ENCODE data around the gene LGSN. TPM values are rescaled to one million over a fixed set of nuclear protein-coding genes. Genes with fewer than 3 reads are reported as not detected.

Gene LGSN
- total RNA-seq, 1 donor from 2014 or later = 0.38 TPM

GRCh38 chr6:63268574-63268973 is 51.2 kb downstream of the LGSN start:
- DNase-seq = no peak
- intact Hi-C loops (cut with DNase I) = no loop called here

DNA sequence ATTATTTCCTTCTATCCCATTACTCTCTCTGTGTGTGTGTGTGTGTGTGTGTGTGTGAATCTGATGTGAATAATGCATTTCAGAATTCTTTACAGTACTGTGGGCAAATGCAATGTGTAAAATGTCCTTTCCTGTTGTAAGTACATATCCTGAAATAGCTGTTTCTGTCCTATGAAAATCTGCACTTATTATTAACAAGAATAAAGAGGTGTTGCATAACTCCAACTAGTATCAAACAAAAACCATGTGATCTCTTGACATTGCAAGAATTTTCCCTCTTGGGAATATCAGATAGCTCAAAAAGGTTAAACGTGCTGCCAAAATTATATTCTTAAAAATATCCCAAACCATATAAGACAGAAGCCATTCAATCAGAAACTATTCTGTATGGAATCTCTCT is 52.0 kb downstream of the LGSN start:
- no peaks in the 10 kb centered on the region for H3K36me3 ChIP-seq
- no peaks in the 10 kb centered on the region for H3K9me3 ChIP-seq
- no peak for TF ChIP-seq CTCF (IDR thresholded peaks at IDR 0.05)
- no peaks in the 10 kb centered on the region for H3K4me1 ChIP-seq
- DNase-seq = no peak
- no peak for ATAC-seq
- H3K4me3 ChIP-seq = no peak overlapping the region
- H3K27ac ChIP-seq = no peak overlapping the region
- intact Hi-C loops (cut with DNase I) = no loop called here
- no peaks in the 10 kb centered on the region for H3K27me3 ChIP-seq

More at GRCh38 chr6:63268574-63268973, 51.2 kb downstream of the LGSN start:
- Histone ChIP-seq H3K36me3 (no peaks in the 10 kb centered on the region), H3K4me3 (no peak overlapping the region), H3K27me3 (no peaks in the 10 kb centered on the region), H3K4me1 (no peaks in the 10 kb centered on the region), H3K9me3 (no peaks in the 10 kb centered on the region), H3K27ac (no peak overlapping the region)
- ATAC-seq = no peak
- TF ChIP-seq CTCF (IDR thresholded peaks at IDR 0.05) = no peak

GRCh38 chr6:63267046-63267445 is 52.7 kb downstream of the LGSN start:
- no peak for TF ChIP-seq CTCF (IDR thresholded peaks at IDR 0.05)
- H3K27me3 ChIP-seq = no peaks in the 10 kb centered on the region
- DNase-seq = no peak
- H3K4me1 ChIP-seq = no peaks in the 10 kb centered on the region
- no peaks in the 10 kb centered on the region for H3K36me3 ChIP-seq
- ATAC-seq = no peak
- H3K4me3 ChIP-seq = no peak overlapping the region
- H3K27ac ChIP-seq = no peak overlapping the region
- no peaks in the 10 kb centered on the region for H3K9me3 ChIP-seq
- intact Hi-C loops (cut with DNase I) = no loop called here

DNA sequence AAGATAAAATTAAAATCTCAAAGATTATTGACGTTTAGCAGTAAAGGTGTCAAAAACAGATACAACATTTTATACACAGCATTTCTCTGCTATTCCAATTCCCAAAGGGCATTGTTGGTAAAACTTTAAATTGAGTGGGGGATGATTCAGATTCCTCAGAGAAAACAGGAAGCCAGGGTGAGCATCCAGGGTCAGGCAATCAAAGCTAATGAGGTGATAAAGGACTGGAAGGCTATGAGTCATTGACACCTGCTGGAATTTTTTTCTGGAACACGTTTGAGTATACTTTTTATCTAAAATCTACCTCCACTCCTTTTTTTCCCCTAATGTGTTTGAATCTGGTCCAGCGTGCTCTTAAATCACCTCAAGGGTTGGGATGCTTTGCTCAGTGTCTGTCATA is 56.3 kb downstream of the LGSN start:
- ATAC-seq (no peak), DNase-seq (no peak)
- Histone ChIP-seq H3K9me3 (no peaks in the 10 kb centered on the region), H3K36me3 (no peaks in the 10 kb centered on the region), H3K4me1 (no peaks in the 10 kb centered on the region), H3K27me3 (no peaks in the 10 kb centered on the region), H3K4me3 (no peak overlapping the region), H3K27ac (no peak overlapping the region)
- TF ChIP-seq CTCF (IDR thresholded peaks at IDR 0.05) = no peak
- intact Hi-C loops (cut with DNase I) = no loop called here

GRCh38 chr6:63261820-63262219 is 58.0 kb downstream of the LGSN start:
- intact Hi-C loops (cut with DNase I) = no loop called here
- Histone ChIP-seq H3K27ac (no peak overlapping the region), H3K9me3 (no peaks in the 10 kb centered on the region), H3K4me3 (no peak overlapping the region), H3K36me3 (no peaks in the 10 kb centered on the region), H3K4me1 (no peaks in the 10 kb centered on the region), H3K27me3 (no peaks in the 10 kb centered on the region)
- DNase-seq (no peak), ATAC-seq (no peak)
- TF ChIP-seq CTCF (IDR thresholded peaks at IDR 0.05) = no peak

DNA sequence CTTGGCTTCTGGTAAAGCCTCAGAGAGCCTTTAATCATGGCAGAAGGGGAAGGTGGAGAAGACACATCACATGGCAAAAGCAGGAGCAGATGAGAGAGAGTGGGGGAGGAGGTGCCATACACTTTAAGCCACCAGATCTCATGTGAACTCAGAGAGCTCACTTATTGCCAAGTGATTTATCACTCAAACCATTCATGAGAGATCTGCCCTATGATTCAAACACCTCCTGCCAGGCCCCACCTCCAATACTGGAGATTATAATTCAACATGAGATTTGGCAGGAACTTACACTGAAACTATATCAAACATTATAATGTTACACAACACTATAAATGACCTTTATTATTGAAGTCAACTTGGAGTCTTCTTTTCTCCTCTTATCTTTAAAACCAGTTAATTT is 60.6 kb downstream of the LGSN start:
- no peak for ATAC-seq
- Histone ChIP-seq H3K4me1 (no peaks in the 10 kb centered on the region), H3K9me3 (no peaks in the 10 kb centered on the region), H3K27ac (no peak overlapping the region), H3K4me3 (no peak overlapping the region), H3K36me3 (no peaks in the 10 kb centered on the region), H3K27me3 (no peaks in the 10 kb centered on the region)
- no peak for TF ChIP-seq CTCF (IDR thresholded peaks at IDR 0.05)
- DNase-seq = no peak
- intact Hi-C loops (cut with DNase I) = no loop called here

All from upper lobe of right lung (tissue), 1 donor.